ENCODE results near the gene TRNT1. TPM values are rescaled to one million over a fixed set of nuclear protein-coding genes. Genes with fewer than 3 reads are reported as not detected.
A peak's percentile ranks its signal among the peaks of the same experiment; 100 is the strongest.

The TRNT1 gene
- total RNA-seq, 1 donor from 2014 or later: 12.1 TPM

DNA sequence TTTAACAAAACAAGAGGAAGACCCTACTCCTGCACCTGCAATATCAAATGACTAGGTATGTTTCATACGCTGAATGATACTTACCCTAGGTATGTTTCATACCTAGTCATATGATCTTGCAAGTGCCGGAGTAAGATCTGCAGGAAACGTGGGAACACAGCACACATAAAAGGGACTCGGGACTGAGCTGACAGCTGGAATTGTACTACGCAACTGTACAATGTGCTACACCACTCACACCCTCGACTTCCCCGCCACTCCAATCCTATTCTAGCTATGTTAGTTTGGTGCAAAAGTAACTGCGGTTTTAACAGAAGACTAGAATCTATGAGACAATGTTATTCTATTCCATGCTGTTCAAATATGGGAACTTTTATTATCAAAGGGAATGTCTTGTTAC is 30.7 kb downstream of the TRNT1 start:
- DNase-seq (ENCODE audit: low spot score): no peak
- Mint-ChIP-seq H3K4me3 (ENCODE audit: unreplicated experiment) (no peak overlapping the region), H3K36me3 (ENCODE audit: low read depth, unreplicated experiment) (peaks cover 15% of the 10 kb centered on the region), H3K27ac (ENCODE audit: unreplicated experiment) (no peak overlapping the region), H3K4me1 (ENCODE audit: unreplicated experiment) (peaks cover 2% of the 10 kb centered on the region), H3K9me3 (ENCODE audit: unreplicated experiment) (no peaks in the 10 kb centered on the region), H3K27me3 (ENCODE audit: unreplicated experiment) (no peaks in the 10 kb centered on the region)
- TF ChIP-seq, protein P1, sequence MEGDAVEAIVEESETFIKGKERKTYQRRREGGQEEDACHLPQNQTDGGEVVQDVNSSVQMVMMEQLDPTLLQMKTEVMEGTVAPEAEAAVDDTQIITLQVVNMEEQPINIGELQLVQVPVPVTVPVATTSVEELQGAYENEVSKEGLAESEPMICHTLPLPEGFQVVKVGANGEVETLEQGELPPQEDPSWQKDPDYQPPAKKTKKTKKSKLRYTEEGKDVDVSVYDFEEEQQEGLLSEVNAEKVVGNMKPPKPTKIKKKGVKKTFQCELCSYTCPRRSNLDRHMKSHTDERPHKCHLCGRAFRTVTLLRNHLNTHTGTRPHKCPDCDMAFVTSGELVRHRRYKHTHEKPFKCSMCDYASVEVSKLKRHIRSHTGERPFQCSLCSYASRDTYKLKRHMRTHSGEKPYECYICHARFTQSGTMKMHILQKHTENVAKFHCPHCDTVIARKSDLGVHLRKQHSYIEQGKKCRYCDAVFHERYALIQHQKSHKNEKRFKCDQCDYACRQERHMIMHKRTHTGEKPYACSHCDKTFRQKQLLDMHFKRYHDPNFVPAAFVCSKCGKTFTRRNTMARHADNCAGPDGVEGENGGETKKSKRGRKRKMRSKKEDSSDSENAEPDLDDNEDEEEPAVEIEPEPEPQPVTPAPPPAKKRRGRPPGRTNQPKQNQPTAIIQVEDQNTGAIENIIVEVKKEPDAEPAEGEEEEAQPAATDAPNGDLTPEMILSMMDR (IDR thresholded peaks at IDR 0.05; ENCODE audit: unreplicated experiment): no peak

- no peak overlapping the region for H3K27ac Mint-ChIP-seq (ENCODE audit: unreplicated experiment)
- H3K4me3 Mint-ChIP-seq (ENCODE audit: unreplicated experiment): no peak overlapping the region
- DNase-seq (ENCODE audit: low spot score): no peak
- H3K27me3 Mint-ChIP-seq (ENCODE audit: unreplicated experiment): no peaks in the 10 kb centered on the region
- no peaks in the 10 kb centered on the region for H3K4me1 Mint-ChIP-seq (ENCODE audit: unreplicated experiment)
- TF ChIP-seq, protein P1 (IDR thresholded peaks at IDR 0.05; ENCODE audit: unreplicated experiment): no peak
- H3K9me3 Mint-ChIP-seq (ENCODE audit: unreplicated experiment): no peaks in the 10 kb centered on the region
- H3K36me3 Mint-ChIP-seq (ENCODE audit: low read depth, unreplicated experiment): peaks cover 35% of the 10 kb centered on the region
These were observed 34.1 kb downstream of the TRNT1 start for GRCh38 chr3:3160826-3161225.

DNA sequence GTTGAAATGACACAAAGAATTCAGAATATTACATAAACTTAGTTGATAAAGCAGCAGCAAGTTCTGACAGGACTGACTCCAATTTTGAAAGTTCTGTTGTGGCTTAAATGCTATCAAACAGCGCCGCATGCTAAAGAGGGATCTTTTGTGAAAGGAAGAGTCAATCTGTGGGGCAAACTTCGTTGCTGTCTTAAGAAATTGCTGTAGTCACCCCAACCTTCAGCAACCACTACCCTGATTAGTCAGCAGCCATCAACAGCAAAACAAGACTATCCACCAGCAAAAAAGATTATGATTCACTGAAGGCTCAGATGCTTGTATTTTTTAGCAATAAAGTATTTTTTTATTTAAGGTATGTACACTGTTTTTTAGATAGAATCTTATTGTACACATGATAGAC is 38.5 kb downstream of the TRNT1 start:
- H3K27ac Mint-ChIP-seq (ENCODE audit: unreplicated experiment): no peak overlapping the region
- H3K36me3 Mint-ChIP-seq (ENCODE audit: low read depth, unreplicated experiment): peaks cover 44% of the 10 kb centered on the region
- H3K4me3 Mint-ChIP-seq (ENCODE audit: unreplicated experiment): peak overlapping the region; percentile 62
- H3K4me1 Mint-ChIP-seq (ENCODE audit: unreplicated experiment): no peaks in the 10 kb centered on the region
- DNase-seq (ENCODE audit: low spot score): no peak
- no peaks in the 10 kb centered on the region for H3K27me3 Mint-ChIP-seq (ENCODE audit: unreplicated experiment)
- H3K9me3 Mint-ChIP-seq (ENCODE audit: unreplicated experiment): no peaks in the 10 kb centered on the region
- TF ChIP-seq, protein P1 (IDR thresholded peaks at IDR 0.05; ENCODE audit: unreplicated experiment): no peak

- Mint-ChIP-seq H3K36me3 (ENCODE audit: low read depth, unreplicated experiment) (peaks cover 44% of the 10 kb centered on the region), H3K4me3 (ENCODE audit: unreplicated experiment) (peak overlapping the region; percentile 26)
These were observed 38.9 kb downstream of the TRNT1 start for GRCh38 chr3:3165650-3166049.

GRCh38 chr3:3170998-3171397 is 44.3 kb downstream of the TRNT1 start:
- peaks cover 25% of the 10 kb centered on the region for H3K36me3 Mint-ChIP-seq (ENCODE audit: low read depth, unreplicated experiment)
- no peak overlapping the region for H3K4me3 Mint-ChIP-seq (ENCODE audit: unreplicated experiment)
- DNase-seq (ENCODE audit: low spot score): no peak
- TF ChIP-seq, protein P1 (IDR thresholded peaks at IDR 0.05; ENCODE audit: unreplicated experiment): peak; percentile 60
- H3K4me1 Mint-ChIP-seq (ENCODE audit: unreplicated experiment): peaks cover 10% of the 10 kb centered on the region
- H3K27me3 Mint-ChIP-seq (ENCODE audit: unreplicated experiment): peaks cover 3% of the 10 kb centered on the region
- no peaks in the 10 kb centered on the region for H3K9me3 Mint-ChIP-seq (ENCODE audit: unreplicated experiment)
- no peak overlapping the region for H3K27ac Mint-ChIP-seq (ENCODE audit: unreplicated experiment)

More at GRCh38 chr3:3165650-3166049, 38.9 kb downstream of the TRNT1 start:
- no peaks in the 10 kb centered on the region for H3K27me3 Mint-ChIP-seq (ENCODE audit: unreplicated experiment)
- H3K9me3 Mint-ChIP-seq (ENCODE audit: unreplicated experiment): no peaks in the 10 kb centered on the region
- TF ChIP-seq, protein P1 (IDR thresholded peaks at IDR 0.05; ENCODE audit: unreplicated experiment): no peak
- DNase-seq (ENCODE audit: low spot score): no peak
- no peak overlapping the region for H3K27ac Mint-ChIP-seq (ENCODE audit: unreplicated experiment)
- no peaks in the 10 kb centered on the region for H3K4me1 Mint-ChIP-seq (ENCODE audit: unreplicated experiment)
